Measurements from ENCODE around the gene RAPGEF1. TPM values are rescaled to one million over a fixed set of nuclear protein-coding genes. Genes with fewer than 3 reads are reported as not detected.

RAPGEF1 gene
- total RNA-seq, 2 donors from 2014 or later, result 45.8 to 105 TPM

DNA sequence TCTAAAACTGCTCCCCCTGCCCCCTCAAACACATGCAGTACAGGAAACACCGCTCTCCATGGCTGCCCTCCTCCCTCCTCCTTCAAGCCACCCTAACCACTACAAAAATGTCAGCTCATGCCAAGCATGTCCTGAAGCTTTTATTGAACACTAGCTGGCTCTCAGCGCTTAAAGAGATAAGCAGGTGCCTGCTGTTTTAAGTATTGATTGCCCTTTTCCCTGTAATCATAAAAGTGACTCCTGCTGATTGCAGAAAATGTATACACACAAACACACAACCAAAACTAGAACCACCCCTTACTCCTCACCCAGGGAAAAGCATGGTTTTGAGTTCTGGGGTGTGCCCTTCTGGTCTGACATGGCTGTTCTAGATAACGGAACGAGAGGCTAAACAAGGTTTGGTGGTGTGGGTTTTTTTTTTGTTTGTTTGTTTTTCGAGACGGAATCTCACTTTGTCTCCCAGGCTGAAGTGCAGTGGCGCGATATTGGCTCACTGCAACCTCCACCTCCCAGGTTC, 205.1 kb downstream of the RAPGEF1 start:
- Mint-ChIP-seq H3K36me3 (peaks cover 0 to 2% of the 10 kb centered on the region in 2 donors), H3K9me3 (no peaks in the 10 kb centered on the region), H3K27ac (no peak overlapping the region)
- no peak for DNase-seq (ENCODE audit: low spot score in 2 of 2)
- no peak for ATAC-seq

DNA sequence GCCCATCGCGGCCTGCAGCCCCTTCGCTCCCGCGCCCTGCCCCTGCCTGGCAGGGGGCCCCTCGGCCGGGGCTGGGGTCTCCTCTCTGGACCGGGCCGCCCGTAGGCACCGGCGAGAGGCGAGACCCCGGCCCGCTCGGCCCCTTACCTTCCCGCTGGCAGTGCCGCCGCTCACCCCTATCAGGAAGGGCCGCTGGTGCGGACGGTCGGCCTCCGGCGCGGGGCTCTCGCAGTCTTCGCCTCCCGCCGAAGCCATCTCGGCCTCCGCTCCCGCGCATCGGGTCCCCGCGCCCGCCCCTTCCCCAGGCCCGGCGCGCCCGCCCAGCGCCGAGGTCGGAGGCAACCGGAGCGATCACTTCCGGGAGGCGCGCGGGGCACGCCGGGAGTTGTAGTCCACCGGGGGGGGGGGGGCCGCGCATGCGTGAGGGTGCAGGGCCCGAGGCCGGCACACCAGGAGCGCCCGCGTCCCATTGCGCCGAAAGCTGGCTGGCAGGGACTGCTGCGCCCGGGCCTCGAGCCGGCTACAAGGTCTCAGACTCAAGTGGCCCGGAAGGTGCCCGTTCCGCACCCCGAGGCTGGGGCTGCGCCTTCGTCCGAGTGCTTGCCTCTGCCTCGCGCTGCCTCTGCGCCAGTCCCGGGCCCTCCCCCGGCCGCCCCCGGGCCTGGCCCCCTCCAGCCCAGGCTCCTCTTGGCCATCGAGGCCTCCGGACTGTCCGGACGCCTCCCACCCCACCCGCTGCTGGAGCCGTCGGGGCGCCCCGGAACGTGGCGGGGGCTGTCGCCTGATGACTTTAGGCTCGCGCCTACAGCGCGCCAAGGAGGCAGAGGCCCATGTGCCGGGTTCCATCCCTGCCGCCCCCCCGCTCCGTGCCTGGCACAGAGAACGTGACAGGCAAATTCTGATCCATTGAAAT, 208.7 kb downstream of the RAPGEF1 start, which contains the start of gene UCK1:
UCK1 (minus strand) TSS at position 344 of the 913 bp plus-strand sequence; CDS start at position 255, 89 bp downstream.
- H3K27ac Mint-ChIP-seq, result peak within 1 kb of the TSS; percentile 70 to 74
- ATAC-seq (peak; percentile 98), DNase-seq (ENCODE audit: low spot score in 2 of 2) (peak; percentile 77 to 80)
- H3K36me3 Mint-ChIP-seq, result peaks cover 12% of the 10 kb centered on the region in 2 donors
- H3K9me3 Mint-ChIP-seq, result no peaks in the 10 kb centered on the region

DNA sequence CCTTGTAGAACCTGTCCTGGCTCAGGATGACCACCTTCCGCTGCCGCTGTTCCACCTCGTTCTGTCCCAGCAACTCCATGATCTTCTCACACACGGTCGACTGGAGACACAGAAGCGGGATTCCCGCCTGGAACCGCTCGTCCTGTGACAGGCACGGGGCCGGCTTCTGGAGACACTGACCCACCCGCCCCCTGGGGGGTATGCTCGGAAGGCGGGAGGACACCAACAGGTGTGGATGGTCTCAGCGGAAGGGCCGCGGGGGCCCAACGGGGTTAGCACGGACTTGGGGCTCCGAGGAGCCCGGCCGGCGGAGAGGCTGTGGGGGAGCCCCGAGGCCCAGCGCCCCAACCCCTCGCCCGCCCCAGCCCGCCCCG, 209.3 kb downstream of the RAPGEF1 start:
- ATAC-seq, result peak; percentile 16 to 29
- no peak for DNase-seq (ENCODE audit: low spot score in 2 of 2)
- H3K27ac Mint-ChIP-seq, result peak overlapping the region; percentile 70 to 74
- H3K9me3 Mint-ChIP-seq, result no peaks in the 10 kb centered on the region
- H3K36me3 Mint-ChIP-seq, result peaks cover 12 to 13% of the 10 kb centered on the region in 2 donors

DNA sequence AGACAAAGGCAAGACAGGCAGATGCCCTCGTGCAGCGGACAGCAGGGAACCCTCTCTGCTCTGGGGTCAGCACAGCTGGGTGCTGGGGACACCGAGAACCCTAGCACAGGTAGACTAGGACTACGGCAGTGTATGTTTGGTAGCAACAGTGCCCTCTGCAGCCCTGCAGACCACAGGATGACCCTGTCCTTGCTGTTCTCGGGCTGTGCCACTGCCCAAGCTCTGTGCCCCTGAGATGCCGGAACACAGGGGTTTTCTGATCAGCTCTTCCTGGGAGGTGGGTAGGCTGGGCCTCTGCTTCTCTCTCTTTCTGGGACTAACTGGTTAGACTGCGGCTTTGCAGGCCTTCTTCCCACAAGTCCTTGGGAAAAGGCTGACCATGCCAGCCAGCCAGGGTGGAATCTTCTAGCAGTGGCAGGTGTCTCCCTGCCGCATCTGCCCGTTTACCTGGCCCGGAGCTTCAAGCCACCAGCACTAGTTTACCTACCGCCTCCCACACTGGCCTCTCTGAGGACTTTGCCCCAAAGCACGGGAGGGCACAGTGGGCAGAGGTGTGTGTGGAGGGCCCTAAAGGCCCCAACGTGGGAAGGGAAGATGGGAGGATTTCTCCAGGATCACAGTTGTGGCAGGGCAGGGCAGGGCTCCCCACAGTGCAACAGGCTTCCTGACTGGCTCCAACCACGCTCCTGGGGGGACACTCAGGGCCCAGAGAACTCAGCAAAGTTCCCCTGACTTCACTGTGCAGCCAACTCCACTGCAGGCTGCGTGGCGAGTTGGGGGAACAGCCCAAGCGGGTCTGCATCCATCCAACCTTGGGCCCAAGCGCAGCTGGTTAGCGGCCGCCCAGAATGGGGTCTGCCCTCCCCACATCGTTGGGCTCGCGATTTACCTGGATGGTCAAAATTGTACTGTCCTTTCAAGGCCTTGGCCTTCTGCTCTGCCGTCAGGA, 210.0 kb downstream of the RAPGEF1 start:
- no peaks in the 10 kb centered on the region for H3K9me3 Mint-ChIP-seq
- no peak for ATAC-seq

DNA sequence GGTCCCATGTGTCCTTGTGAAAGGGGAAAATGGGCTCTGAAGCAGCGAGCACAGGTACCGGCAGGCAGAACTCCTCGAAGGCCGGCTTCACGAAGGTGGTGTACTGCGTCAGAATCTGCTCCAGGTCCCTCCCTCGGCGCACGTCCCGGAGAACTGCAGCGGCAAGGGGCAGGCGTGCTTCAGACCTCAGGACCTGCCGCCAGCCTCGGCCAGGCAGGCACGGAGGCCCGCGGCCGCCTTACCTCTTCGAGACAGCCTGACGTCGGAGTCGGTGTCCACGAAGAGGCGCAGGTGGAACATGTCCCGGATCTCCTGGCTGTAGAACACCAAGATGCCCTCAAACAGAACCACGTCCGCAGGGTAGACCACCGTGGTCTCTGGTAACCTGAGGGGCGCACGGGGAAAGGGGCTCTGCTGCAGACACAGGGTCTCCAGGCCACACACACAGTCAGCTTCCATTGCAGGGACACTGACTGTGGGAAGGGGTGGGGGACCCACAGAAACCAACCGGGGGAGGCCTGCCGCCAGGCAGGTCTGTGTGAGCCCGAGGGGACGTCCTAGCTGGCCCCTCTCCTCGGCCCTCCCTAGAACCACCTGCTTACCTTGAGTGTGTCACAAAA, 210.9 kb downstream of the RAPGEF1 start:
- no peak for DNase-seq (ENCODE audit: low spot score in 2 of 2)

More for the DNA sequence above, 210.0 kb downstream of the RAPGEF1 start:
- Mint-ChIP-seq H3K27ac (peak overlapping the region; percentile 70 to 74), H3K36me3 (peaks cover 12 to 13% of the 10 kb centered on the region in 2 donors)
- DNase-seq (ENCODE audit: low spot score in 2 of 2), result no peak

DNA sequence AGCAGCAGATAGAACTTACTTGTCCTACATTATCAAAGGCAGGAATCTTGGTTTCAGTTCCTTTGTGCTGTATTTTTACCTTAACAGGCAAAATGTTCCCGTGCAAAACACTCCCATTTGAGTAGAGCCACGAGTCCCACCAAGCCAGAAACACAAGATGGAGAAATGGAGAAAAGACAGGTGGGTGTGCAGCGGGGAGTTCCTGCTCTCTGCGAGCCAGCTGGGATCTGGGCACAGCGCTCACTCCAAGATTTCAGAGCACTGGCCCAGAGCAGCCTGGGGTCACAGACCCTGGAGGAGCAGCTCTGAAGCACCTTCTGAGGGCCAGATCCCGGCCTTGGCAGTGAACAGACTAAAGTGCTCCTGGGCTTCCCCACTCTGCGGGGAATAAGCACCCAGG, 211.7 kb downstream of the RAPGEF1 start:
- Mint-ChIP-seq H3K36me3 (peaks cover 12 to 13% of the 10 kb centered on the region in 2 donors), H3K27ac (peak overlapping the region in 1 of 2 donors; percentile 82), H3K9me3 (no peaks in the 10 kb centered on the region)
- ATAC-seq (no peak), DNase-seq (ENCODE audit: low spot score in 2 of 2) (no peak)

More for the DNA sequence above, 210.9 kb downstream of the RAPGEF1 start:
- H3K9me3 Mint-ChIP-seq, result no peaks in the 10 kb centered on the region
- peak overlapping the region in 1 of 2 donors; percentile 70 for H3K27ac Mint-ChIP-seq
- ATAC-seq, result no peak
- H3K36me3 Mint-ChIP-seq, result peaks cover 12 to 13% of the 10 kb centered on the region in 2 donors

Other genes with a start within 250 kb of the RAPGEF1 start
- gene POMT1, start 237.2 kb downstream of the RAPGEF1 start, total RNA-seq, result 10 to 100 TPM; 49.6 to 73.4 TPM
- gene UCK1, start 208.8 kb downstream of the RAPGEF1 start, total RNA-seq, result 10 to 100 TPM; 21.4 to 33.7 TPM
- gene PRRT1B, start 194.6 kb downstream of the RAPGEF1 start, total RNA-seq, result not detected

All from activated naive CD4-positive, alpha-beta T cell treated with anti-CD3 and anti-CD28 coated beads, Interleukin-2, amount 50 U/mL, for 72 hours (primary cell).